GM18517 (cell line): Measurements from ENCODE around the gene TRO.

Source experiments
- ATAC-seq: cut with Tn5 transposase; IDR thresholded peaks from one replicate; pipeline ENCODE4 v1.9.1; 2021; ENCODE audit warnings: mild to moderate bottlenecking, moderate library complexity; ENCODE audit not compliant: unreplicated experiment

The TRO gene

GRCh38 chrX:54950730-54951375 lies 30.2 kb downstream of the TRO start:
- no peak for ATAC-seq

- ATAC-seq, result no peak
Observed at GRCh38 chrX:54961750-54962149, 41.1 kb downstream of the TRO start.

- ATAC-seq, result no peak
Observed at GRCh38 chrX:54964766-54965497, 44.3 kb downstream of the TRO start.

GRCh38 chrX:54977387-54977786 lies 56.8 kb downstream of the TRO start:
- ATAC-seq, result no peak

DNA sequence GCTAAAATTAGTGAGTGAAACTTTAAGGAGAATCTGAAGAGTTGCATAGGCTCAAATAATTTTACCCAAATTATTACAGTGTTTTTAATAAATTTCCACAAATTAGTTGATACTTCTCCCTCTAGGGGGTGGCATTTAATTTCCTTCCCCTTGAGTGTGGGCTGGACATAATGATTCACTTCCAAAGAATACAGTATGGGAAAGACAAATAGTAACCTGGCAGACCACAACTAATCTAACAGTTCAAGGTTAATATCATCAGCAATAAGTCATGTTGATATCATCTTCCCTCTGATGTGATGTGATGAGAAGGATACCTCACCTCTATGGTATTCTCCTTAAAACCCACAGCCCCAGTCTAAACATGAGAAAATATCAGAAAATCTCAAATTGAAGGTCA lies 57.8 kb downstream of the TRO start:
- no peak for ATAC-seq

GRCh38 chrX:54979432-54979831 lies 58.8 kb downstream of the TRO start:
- ATAC-seq, result no peak

DNA sequence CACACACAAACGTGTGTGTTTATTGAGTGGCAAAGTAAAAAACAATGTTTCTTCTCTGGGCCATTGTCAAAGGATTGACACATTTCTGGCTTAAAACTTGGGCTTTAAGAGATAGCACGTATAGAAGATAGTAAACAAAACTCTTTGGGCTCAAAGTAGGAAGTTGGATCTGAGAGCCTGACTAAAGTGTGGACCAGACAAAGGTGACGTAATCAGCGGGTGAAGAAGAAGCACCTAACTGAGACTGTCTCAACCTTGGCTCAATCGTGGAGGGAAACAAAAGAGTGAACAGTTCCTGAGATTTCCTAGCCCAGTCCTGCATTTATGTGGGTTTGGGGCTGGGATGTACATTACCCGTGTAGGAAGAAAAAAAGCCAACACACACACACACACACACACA lies 59.7 kb downstream of the TRO start:
- no peak for ATAC-seq
